K562 (cell line): ENCODE results near the gene GNGT1. TPM values are rescaled to one million over a fixed set of nuclear protein-coding genes. Genes with fewer than 3 reads are reported as not detected.

Experiments
- MAFG ChIP-seq: fragments of 450-650 bp; conservative IDR thresholded peaks from 2 replicates; pipeline ENCODE4 v1.6.1; 2016; ENCODE audit warnings: missing genetic modification characterization, missing compliant biosample characterization
- ZNF217 ChIP-seq: sonication (generic); formaldehyde crosslinking; IDR thresholded peaks from 2 replicates; pipeline ENCODE4 v1.8.0; 2022; ENCODE audit warnings: mild to moderate bottlenecking, missing genetic modification reagents
- polyA plus RNA-seq, 8 experiments: library from polyadenylated mRNA; depleted of rRNA in 4 of 8; stranded (reverse) in 5 of 8; unstranded in 3 of 8; fragments of >200 nt; fragmentation: Nextera tagmentation in 2 of 8; fragmentation: Illumina TruSeq in 1 of 8; extraction: Ambion mirVana in 2 of 8; extraction: Trizol in 1 of 8; gene quantifications; 2 replicates each; pipeline versions ENCODE4 v1.2.1 to v1.2.3, GENCODE V29; 2011 to 2014; ENCODE audit warnings: inconsistent platforms in 1 of 8, missing spikeins in 1 of 8
- total RNA-seq, 7 experiments: library from RNA; depleted of rRNA in 6 of 7; stranded (reverse); fragments of >200 nt in 6 of 7; fragmentation: Illumina TruSeq in 2 of 7; extraction: Trizol in 2 of 7; gene quantifications; 2 replicates each; pipeline versions ENCODE4 v1.2.1 to v1.2.3, GENCODE V29; 2011 to 2021; ENCODE audit warnings: low replicate concordance in 1 of 7
- TF ChIP-seq, protein P1 (sequence below), 2 experiments: fragments of 450-650 bp; IDR thresholded peaks; 2 replicates each; pipeline ENCODE4 v1.6.1; 2016; ENCODE audit warnings: mild to moderate bottlenecking in 2 of 2, borderline replicate concordance in 1 of 2, low read depth in 1 of 2, moderate library complexity in 1 of 2

GNGT1 gene
- total and polyA plus RNA-seq, 9 of the 15 experiments (the other 6 are each of a cell fraction or from before 2014, with no cell fraction given) = 0.04 to 0.83 (median 0.51) TPM; not detected in 2

DNA sequence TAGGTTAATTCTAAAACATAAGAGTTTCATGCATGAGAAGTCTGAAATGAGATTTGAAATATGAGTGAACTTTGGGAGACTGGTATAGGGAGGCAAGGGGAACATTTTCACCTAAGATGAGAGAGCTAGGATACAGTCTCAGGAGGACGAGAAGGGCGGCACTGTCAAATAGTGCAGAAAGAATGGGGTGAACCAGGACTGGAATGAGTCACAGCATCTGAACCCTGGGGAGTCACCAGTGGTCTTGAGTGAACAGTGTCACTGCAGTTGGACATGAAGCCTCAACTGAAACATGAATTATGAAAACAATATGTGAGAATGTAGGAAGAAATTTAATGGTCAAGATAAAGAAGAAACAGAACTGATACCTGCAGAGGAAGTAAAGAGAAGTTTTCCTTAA, 48.9 kb downstream of the GNGT1 start (continued):
- TF ChIP-seq, protein P1, sequence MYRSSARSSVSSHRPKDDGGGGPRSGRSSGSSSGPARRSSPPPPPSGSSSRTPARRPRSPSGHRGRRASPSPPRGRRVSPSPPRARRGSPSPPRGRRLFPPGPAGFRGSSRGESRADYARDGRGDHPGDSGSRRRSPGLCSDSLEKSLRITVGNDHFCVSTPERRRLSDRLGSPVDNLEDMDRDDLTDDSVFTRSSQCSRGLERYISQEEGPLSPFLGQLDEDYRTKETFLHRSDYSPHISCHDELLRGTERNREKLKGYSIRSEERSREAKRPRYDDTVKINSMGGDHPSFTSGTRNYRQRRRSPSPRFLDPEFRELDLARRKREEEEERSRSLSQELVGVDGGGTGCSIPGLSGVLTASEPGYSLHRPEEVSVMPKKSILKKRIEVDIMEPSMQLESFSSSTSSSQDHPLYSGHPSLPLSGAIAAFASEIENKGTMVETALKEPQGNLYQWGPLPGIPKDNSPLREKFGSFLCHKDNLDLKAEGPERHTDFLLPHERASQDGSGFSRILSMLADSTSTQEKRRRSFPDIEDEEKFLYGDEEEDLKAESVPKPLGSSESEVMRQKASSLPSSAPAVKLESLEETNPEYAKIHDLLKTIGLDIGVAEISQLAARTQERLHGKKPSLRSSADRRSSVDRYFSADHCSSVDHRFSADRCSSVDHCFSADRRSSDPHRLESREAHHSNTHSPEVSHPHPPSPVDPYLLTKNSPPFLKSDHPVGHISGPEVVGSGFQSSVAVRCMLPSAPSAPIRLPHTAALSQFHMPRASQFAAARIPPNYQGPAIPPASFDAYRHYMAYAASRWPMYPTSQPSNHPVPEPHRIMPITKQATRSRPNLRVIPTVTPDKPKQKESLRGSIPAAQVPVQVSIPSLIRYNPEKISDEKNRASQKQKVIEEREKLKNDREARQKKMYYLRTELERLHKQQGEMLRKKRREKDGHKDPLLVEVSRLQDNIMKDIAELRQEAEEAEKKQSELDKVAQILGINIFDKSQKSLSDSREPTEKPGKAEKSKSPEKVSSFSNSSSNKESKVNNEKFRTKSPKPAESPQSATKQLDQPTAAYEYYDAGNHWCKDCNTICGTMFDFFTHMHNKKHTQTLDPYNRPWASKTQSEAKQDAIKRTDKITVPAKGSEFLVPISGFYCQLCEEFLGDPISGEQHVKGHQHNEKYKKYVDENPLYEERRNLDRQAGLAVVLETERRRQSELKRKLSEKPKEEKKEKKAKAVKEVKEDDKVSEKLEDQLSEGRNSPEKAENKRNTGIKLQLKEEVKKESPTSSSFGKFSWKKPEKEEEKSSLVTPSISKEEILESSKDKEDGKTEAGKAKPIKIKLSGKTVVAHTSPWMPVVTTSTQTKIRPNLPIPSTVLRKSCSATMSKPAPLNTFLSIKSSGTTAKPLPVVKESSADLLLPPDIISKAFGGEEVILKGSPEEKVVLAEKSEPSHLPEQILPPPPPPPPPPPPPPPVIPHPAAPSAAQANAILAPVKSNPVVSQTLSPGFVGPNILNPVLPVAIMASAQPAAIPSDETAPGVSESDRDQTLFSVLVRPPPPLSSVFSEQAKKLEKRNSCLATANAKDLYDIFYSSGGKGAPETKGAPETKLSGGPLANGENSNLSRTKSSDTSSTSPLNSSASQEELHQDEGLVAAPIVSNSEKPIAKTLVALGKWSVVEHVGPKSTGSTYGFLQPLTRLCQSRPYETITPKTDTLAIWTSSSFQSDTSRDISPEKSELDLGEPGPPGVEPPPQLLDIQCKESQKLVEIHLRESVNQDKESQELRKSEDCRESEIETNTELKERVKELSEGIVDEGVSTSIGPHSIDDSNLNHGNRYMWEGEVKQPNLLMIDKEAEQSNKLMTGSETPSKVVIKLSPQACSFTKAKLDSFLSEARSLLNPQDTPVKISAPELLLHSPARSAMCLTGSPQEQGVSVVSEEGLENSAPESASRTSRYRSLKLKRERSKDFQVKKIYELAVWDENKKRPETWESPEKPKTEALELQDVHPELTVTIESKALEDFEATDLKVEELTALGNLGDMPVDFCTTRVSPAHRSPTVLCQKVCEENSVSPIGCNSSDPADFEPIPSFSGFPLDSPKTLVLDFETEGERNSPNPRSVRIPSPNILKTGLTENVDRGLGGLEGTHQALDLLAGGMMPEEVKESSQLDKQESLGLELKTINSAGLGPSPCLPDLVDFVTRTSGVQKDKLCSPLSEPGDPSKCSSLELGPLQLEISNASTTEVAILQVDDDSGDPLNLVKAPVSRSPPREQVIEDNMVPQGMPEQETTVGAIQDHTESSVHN (IDR thresholded peaks at IDR 0.05; ENCODE audit: borderline replicate concordance in 1 of 2, low read depth in 1 of 2) = no peak
- no peak for TF ChIP-seq ZNF217 (CRISPR knock-in tag)
- TF ChIP-seq MAFG (tag) = no peak
